ENCODE data around the gene NDST3.

NDST3 gene

DNA sequence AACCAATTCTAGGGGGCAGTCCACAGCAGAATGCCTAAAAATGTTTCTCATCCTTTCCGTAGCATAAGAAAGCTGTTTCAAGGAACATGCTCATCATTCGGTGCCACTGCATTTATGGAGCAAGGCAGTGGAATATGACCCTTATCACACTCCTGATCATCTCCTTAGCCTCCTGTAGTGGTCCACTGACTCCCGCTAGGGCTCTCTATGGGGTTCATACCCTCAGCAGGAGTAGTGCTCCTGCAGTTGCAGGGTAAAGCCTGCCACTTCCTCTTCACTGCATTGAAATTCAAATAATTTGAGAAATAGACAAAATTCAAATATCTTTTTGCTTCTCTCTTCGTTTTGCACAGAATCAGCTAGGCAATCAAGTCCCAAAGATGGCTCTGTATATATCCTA, 107.0 kb downstream of the NDST3 start:
- H3K36me3 ChIP-seq (ENCODE audit: low read depth): no peaks in the 10 kb centered on the region
- no peak for DNase-seq (ENCODE audit: low spot score)
- H3K9me3 ChIP-seq (ENCODE audit: severe bottlenecking): no peaks in the 10 kb centered on the region
- ATAC-seq (ENCODE audit: low read depth): no peak
- H3K27ac ChIP-seq (ENCODE audit: poor library complexity, severe bottlenecking): no peak overlapping the region
- H3K4me3 ChIP-seq (ENCODE audit: severe bottlenecking): no peak overlapping the region
- no peaks in the 10 kb centered on the region for H3K4me1 ChIP-seq (ENCODE audit: insufficient read depth, poor library complexity, severe bottlenecking)
- TF ChIP-seq, protein P1, sequence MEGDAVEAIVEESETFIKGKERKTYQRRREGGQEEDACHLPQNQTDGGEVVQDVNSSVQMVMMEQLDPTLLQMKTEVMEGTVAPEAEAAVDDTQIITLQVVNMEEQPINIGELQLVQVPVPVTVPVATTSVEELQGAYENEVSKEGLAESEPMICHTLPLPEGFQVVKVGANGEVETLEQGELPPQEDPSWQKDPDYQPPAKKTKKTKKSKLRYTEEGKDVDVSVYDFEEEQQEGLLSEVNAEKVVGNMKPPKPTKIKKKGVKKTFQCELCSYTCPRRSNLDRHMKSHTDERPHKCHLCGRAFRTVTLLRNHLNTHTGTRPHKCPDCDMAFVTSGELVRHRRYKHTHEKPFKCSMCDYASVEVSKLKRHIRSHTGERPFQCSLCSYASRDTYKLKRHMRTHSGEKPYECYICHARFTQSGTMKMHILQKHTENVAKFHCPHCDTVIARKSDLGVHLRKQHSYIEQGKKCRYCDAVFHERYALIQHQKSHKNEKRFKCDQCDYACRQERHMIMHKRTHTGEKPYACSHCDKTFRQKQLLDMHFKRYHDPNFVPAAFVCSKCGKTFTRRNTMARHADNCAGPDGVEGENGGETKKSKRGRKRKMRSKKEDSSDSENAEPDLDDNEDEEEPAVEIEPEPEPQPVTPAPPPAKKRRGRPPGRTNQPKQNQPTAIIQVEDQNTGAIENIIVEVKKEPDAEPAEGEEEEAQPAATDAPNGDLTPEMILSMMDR (IDR thresholded peaks at IDR 0.05; ENCODE audit: poor library complexity, severe bottlenecking): no peak
- H3K27me3 ChIP-seq (ENCODE audit: insufficient read depth, poor library complexity, severe bottlenecking): no peaks in the 10 kb centered on the region

DNA sequence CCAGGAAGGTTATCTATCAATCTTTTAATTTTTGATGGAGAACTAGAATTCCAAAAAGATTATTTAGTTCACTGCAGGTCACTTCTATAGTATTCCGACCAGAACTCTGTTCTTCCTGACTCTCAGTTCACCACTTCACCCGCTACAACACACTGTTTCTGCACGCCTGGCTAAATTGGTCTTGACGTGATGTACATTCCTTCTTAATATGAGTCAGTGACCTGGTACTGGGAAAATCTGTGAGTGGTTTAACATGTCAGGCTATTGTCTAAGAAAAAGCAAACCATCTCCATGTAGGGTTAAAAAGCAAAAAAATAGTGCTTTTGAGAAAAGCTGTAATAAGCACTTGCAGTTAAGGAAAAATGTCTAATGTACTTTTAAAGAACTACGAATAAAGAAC, 120.4 kb downstream of the NDST3 start:
- ATAC-seq (ENCODE audit: low read depth) (no peak), DNase-seq (ENCODE audit: low spot score) (no peak)
- H3K4me1 ChIP-seq (ENCODE audit: insufficient read depth, poor library complexity, severe bottlenecking): no peaks in the 10 kb centered on the region
- H3K36me3 ChIP-seq (ENCODE audit: low read depth): no peaks in the 10 kb centered on the region
- no peak overlapping the region for H3K27ac ChIP-seq (ENCODE audit: poor library complexity, severe bottlenecking)
- no peaks in the 10 kb centered on the region for H3K27me3 ChIP-seq (ENCODE audit: insufficient read depth, poor library complexity, severe bottlenecking)
- no peaks in the 10 kb centered on the region for H3K9me3 ChIP-seq (ENCODE audit: severe bottlenecking)
- no peak overlapping the region for H3K4me3 ChIP-seq (ENCODE audit: severe bottlenecking)
- TF ChIP-seq, protein P1 (IDR thresholded peaks at IDR 0.05; ENCODE audit: poor library complexity, severe bottlenecking): no peak

DNA sequence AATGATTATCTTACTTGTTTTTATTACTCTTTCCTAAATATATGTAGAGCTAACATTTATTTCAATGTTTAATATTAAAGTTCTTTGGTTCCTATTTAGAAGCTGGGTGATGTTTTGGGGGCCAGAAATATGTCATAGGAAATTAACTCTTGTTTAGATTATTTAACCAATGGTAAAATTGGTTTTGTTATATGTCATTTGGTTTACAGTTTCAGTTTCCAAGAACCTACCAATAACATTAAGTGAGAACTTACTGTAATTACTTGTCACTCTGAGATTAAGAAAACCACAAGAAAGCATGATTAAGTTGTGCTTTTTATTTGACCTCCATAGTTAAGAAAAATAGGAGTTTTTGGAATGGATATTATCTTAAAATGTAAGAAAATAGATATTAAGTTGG, 121.2 kb downstream of the NDST3 start:
- no peak for ATAC-seq (ENCODE audit: low read depth)

DNA sequence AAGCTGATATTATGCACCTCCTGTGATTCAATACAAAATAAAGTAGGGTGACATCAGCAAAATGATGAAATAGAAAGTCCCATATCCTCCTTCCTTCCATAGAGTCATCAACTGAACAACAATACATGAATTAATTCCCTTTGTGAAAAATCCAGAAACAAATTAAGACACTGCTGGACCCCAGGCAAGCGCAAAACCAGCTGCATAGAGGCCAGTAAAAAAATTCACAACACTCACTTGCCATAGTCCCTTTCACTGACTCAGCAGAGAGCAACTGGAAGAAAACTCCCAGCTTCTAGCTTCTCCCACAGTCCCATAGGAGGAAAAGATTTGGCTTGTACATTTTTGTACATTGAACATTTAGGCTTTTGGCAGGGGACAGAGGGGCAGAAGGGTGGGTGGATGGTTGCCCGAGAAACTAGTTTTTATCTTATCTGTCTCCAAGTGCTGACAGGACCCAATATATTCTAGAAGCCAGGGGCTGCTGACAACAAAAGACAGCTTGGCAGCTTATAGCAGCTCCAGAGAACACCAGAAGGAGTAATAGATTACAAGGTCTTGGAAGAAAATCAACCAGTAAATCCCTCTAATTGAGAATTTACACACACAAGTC, 124.6 kb downstream of the NDST3 start:
- Histone ChIP-seq H3K36me3 (ENCODE audit: low read depth) (no peaks in the 10 kb centered on the region), H3K9me3 (ENCODE audit: severe bottlenecking) (no peaks in the 10 kb centered on the region), H3K4me1 (ENCODE audit: insufficient read depth, poor library complexity, severe bottlenecking) (no peaks in the 10 kb centered on the region), H3K27ac (ENCODE audit: poor library complexity, severe bottlenecking) (no peak overlapping the region), H3K4me3 (ENCODE audit: severe bottlenecking) (no peak overlapping the region), H3K27me3 (ENCODE audit: insufficient read depth, poor library complexity, severe bottlenecking) (no peaks in the 10 kb centered on the region)
- DNase-seq (ENCODE audit: low spot score) (no peak), ATAC-seq (ENCODE audit: low read depth) (no peak)
- TF ChIP-seq, protein P1 (IDR thresholded peaks at IDR 0.05; ENCODE audit: poor library complexity, severe bottlenecking): no peak

More for the DNA sequence above, 121.2 kb downstream of the NDST3 start:
- no peak overlapping the region for H3K27ac ChIP-seq (ENCODE audit: poor library complexity, severe bottlenecking)
- no peaks in the 10 kb centered on the region for H3K27me3 ChIP-seq (ENCODE audit: insufficient read depth, poor library complexity, severe bottlenecking)
- H3K9me3 ChIP-seq (ENCODE audit: severe bottlenecking): no peaks in the 10 kb centered on the region
- TF ChIP-seq, protein P1 (IDR thresholded peaks at IDR 0.05; ENCODE audit: poor library complexity, severe bottlenecking): no peak
- no peak for DNase-seq (ENCODE audit: low spot score)
- no peaks in the 10 kb centered on the region for H3K4me1 ChIP-seq (ENCODE audit: insufficient read depth, poor library complexity, severe bottlenecking)
- H3K4me3 ChIP-seq (ENCODE audit: severe bottlenecking): no peak overlapping the region
- H3K36me3 ChIP-seq (ENCODE audit: low read depth): no peaks in the 10 kb centered on the region

DNA sequence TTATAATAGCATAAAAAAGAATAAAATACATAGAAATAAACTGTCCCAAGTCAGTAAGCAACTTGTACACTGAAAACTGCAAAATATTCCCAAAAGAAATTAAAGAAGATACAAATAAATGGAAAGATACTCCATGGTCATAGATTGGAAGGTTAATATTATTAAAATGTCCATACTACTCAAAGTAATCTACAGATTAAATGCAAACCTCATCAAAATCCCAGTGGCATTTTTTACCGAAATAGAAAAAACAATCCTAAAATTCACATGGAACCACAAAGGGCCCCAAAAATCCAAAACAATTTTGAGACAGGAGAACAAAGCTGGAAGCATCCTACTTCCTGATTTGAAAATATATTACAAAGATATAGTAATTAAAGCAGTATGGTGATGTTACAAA, 133.0 kb downstream of the NDST3 start:
- Histone ChIP-seq H3K36me3 (ENCODE audit: low read depth) (no peaks in the 10 kb centered on the region), H3K27me3 (ENCODE audit: insufficient read depth, poor library complexity, severe bottlenecking) (no peaks in the 10 kb centered on the region), H3K4me3 (ENCODE audit: severe bottlenecking) (no peak overlapping the region), H3K4me1 (ENCODE audit: insufficient read depth, poor library complexity, severe bottlenecking) (no peaks in the 10 kb centered on the region), H3K27ac (ENCODE audit: poor library complexity, severe bottlenecking) (no peak overlapping the region), H3K9me3 (ENCODE audit: severe bottlenecking) (no peaks in the 10 kb centered on the region)
- TF ChIP-seq, protein P1 (IDR thresholded peaks at IDR 0.05; ENCODE audit: poor library complexity, severe bottlenecking): no peak
- ATAC-seq (ENCODE audit: low read depth): no peak
- DNase-seq (ENCODE audit: low spot score): no peak

All from RWPE2 (cell line).